ENCODE data around the gene IL18. TPM values are rescaled to one million over a fixed set of nuclear protein-coding genes. Genes with fewer than 3 reads are reported as not detected.

Gene IL18
- polyA plus RNA-seq, 1 donor from 2014 or later: not detected

DNA sequence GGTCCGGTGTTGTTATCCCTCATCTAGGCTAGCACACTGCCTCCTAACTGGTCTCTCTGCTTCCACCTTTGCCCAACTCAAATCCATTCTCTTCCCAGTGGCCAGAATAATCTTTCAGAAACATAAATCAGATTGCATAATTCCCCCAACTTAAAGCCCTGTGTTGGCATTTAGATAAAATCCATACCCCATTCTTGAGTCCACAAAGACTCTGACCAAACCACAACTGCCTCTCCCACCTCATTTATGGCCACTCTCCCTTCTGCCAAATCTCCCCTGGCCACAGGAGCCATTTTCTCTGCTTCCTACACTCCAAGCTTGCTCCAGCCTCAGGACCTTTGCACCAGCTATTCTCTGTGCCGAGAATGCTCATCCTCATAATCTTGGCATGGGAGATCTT, 36.8 kb downstream of the IL18 start:
- no peaks in the 10 kb centered on the region for H3K9me2 ChIP-seq (ENCODE audit: insufficient read depth, low read length)
- H3K27me3 ChIP-seq (ENCODE audit: insufficient read depth, low read depth, low read length): no peaks in the 10 kb centered on the region
- H3K9me3 ChIP-seq (ENCODE audit: low read length): no peaks in the 10 kb centered on the region
- no peak overlapping the region for H3K27ac ChIP-seq (ENCODE audit: low read length)
- no peak overlapping the region for H3K9ac ChIP-seq (ENCODE audit: low read length)
- H3K79me2 ChIP-seq (replicated peaks; ENCODE audit: insufficient read depth, low read length): no peaks in the 10 kb centered on the region
- TF ChIP-seq MXI1 (conservative IDR thresholded peaks at IDR 0.05; ENCODE audit: poor library complexity, severe bottlenecking) (no peak), EP300 (conservative IDR thresholded peaks at IDR 0.05; ENCODE audit: poor library complexity, severe bottlenecking) (no peak), POLR2AphosphoS5 (IDR thresholded peaks at IDR 0.05) (no peak), SMC3 (conservative IDR thresholded peaks at IDR 0.05; ENCODE audit: poor library complexity) (no peak), TAF1 (IDR thresholded peaks at IDR 0.05; ENCODE audit: low read depth) (no peak), RAD21 (conservative IDR thresholded peaks at IDR 0.05) (no peak), EZH2 (IDR thresholded peaks at IDR 0.05; ENCODE audit: borderline replicate concordance, insufficient read depth, low read length, poor library complexity, severe bottlenecking) (no peak)
- TF ChIP-seq, protein P1, sequence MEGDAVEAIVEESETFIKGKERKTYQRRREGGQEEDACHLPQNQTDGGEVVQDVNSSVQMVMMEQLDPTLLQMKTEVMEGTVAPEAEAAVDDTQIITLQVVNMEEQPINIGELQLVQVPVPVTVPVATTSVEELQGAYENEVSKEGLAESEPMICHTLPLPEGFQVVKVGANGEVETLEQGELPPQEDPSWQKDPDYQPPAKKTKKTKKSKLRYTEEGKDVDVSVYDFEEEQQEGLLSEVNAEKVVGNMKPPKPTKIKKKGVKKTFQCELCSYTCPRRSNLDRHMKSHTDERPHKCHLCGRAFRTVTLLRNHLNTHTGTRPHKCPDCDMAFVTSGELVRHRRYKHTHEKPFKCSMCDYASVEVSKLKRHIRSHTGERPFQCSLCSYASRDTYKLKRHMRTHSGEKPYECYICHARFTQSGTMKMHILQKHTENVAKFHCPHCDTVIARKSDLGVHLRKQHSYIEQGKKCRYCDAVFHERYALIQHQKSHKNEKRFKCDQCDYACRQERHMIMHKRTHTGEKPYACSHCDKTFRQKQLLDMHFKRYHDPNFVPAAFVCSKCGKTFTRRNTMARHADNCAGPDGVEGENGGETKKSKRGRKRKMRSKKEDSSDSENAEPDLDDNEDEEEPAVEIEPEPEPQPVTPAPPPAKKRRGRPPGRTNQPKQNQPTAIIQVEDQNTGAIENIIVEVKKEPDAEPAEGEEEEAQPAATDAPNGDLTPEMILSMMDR (IDR thresholded peaks at IDR 0.05; ENCODE audit: poor library complexity, severe bottlenecking): no peak
- TF ChIP-seq, protein P2, sequence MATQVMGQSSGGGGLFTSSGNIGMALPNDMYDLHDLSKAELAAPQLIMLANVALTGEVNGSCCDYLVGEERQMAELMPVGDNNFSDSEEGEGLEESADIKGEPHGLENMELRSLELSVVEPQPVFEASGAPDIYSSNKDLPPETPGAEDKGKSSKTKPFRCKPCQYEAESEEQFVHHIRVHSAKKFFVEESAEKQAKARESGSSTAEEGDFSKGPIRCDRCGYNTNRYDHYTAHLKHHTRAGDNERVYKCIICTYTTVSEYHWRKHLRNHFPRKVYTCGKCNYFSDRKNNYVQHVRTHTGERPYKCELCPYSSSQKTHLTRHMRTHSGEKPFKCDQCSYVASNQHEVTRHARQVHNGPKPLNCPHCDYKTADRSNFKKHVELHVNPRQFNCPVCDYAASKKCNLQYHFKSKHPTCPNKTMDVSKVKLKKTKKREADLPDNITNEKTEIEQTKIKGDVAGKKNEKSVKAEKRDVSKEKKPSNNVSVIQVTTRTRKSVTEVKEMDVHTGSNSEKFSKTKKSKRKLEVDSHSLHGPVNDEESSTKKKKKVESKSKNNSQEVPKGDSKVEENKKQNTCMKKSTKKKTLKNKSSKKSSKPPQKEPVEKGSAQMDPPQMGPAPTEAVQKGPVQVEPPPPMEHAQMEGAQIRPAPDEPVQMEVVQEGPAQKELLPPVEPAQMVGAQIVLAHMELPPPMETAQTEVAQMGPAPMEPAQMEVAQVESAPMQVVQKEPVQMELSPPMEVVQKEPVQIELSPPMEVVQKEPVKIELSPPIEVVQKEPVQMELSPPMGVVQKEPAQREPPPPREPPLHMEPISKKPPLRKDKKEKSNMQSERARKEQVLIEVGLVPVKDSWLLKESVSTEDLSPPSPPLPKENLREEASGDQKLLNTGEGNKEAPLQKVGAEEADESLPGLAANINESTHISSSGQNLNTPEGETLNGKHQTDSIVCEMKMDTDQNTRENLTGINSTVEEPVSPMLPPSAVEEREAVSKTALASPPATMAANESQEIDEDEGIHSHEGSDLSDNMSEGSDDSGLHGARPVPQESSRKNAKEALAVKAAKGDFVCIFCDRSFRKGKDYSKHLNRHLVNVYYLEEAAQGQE (IDR thresholded peaks at IDR 0.05; ENCODE audit: borderline replicate concordance): no peak
- no peak overlapping the region for H2AFZ ChIP-seq (ENCODE audit: low read depth, low read length)
- H4K20me1 ChIP-seq (ENCODE audit: insufficient read depth): no peaks in the 10 kb centered on the region
- no peak overlapping the region for H3K4me3 ChIP-seq (ENCODE audit: low read length)
- no peaks in the 10 kb centered on the region for H3F3A ChIP-seq (ENCODE audit: insufficient read depth, low read length, poor library complexity, severe bottlenecking)
- H3K36me3 ChIP-seq (ENCODE audit: insufficient read depth, low read length): no peaks in the 10 kb centered on the region
- no peak overlapping the region for H3K4me2 ChIP-seq (ENCODE audit: low read length)

DNA sequence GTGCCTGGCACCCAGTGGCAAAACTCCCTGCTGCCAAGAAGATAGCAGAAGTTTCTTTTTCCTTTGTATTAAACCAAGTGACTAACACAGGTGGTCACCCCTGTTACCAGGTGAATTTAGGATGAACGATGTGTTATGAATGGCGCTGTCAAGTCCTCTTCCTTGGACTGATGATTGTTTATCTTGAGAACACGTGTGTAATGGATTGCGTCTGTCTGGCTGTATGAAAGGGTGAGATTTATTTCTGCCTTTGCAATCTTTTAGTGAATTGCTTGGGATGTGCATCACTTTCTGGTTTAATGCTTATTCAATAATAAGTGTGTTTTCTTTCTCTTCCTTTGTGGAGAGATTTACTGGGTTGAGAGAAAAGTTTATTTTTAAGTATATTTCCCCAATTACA, 40.8 kb downstream of the IL18 start:
- no peaks in the 10 kb centered on the region for H3K36me3 ChIP-seq (ENCODE audit: insufficient read depth, low read length)
- no peaks in the 10 kb centered on the region for H3K9me2 ChIP-seq (ENCODE audit: insufficient read depth, low read length)
- no peaks in the 10 kb centered on the region for H3K9me3 ChIP-seq (ENCODE audit: low read length)
- H3F3A ChIP-seq (ENCODE audit: insufficient read depth, low read length, poor library complexity, severe bottlenecking): no peaks in the 10 kb centered on the region
- no peak overlapping the region for H3K4me2 ChIP-seq (ENCODE audit: low read length)
- no peaks in the 10 kb centered on the region for H3K27me3 ChIP-seq (ENCODE audit: insufficient read depth, low read depth, low read length)
- no peak overlapping the region for H3K4me3 ChIP-seq (ENCODE audit: low read length)
- no peaks in the 10 kb centered on the region for H3K79me2 ChIP-seq (replicated peaks; ENCODE audit: insufficient read depth, low read length)
- H3K9ac ChIP-seq (ENCODE audit: low read length): no peak overlapping the region
- H2AFZ ChIP-seq (ENCODE audit: low read depth, low read length): no peak overlapping the region
- no peaks in the 10 kb centered on the region for H4K20me1 ChIP-seq (ENCODE audit: insufficient read depth)
- H3K27ac ChIP-seq (ENCODE audit: low read length): no peak overlapping the region
- no peak for TF ChIP-seq POLR2AphosphoS5 (IDR thresholded peaks at IDR 0.05)
- no peak for TF ChIP-seq EZH2 (IDR thresholded peaks at IDR 0.05; ENCODE audit: borderline replicate concordance, insufficient read depth, low read length, poor library complexity, severe bottlenecking)
- TF ChIP-seq, protein P1 (IDR thresholded peaks at IDR 0.05; ENCODE audit: poor library complexity, severe bottlenecking): no peak
- TF ChIP-seq EP300 (conservative IDR thresholded peaks at IDR 0.05; ENCODE audit: poor library complexity, severe bottlenecking): no peak
- no peak for TF ChIP-seq MXI1 (conservative IDR thresholded peaks at IDR 0.05; ENCODE audit: poor library complexity, severe bottlenecking)
- no peak for TF ChIP-seq SMC3 (conservative IDR thresholded peaks at IDR 0.05; ENCODE audit: poor library complexity)
- TF ChIP-seq, protein P2 (IDR thresholded peaks at IDR 0.05; ENCODE audit: borderline replicate concordance): no peak
- TF ChIP-seq TAF1 (IDR thresholded peaks at IDR 0.05; ENCODE audit: low read depth): no peak
- no peak for TF ChIP-seq RAD21 (conservative IDR thresholded peaks at IDR 0.05)
